ENCODE measurements around the gene COLQ.
A peak's percentile ranks its signal among the peaks of the same experiment; 100 is the strongest.
"Not testable (repeated sequence)": the region's sequence is repeated elsewhere in the genome, so short reads cannot be mapped to it uniquely, and the experiment has no call there.

The COLQ gene

DNA sequence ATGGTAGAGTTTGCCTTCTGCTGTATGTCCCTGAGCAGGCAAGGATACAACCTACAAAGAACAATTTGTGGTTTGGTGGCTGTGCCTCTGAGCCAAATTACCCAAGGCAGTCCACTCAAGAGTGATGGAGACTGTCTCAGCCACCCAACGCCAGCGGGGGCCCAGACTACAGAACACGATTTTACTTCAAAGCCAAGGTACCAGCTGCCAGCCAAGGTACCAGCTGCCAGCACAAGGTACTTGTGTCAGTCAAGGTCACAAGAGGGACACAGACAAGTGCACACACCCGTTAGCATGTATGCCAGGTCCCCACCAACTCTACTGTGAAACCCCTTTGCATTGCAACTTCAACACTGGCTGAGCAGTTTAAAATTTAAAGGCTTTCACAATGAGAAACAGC, 23.5 kb downstream of the COLQ start:
- no peak for DNase-seq (ENCODE audit: insufficient read length, low spot score)
- no peak for FAIRE-seq
- TF ChIP-seq PAX5 (IDR thresholded peaks at IDR 0.05; ENCODE audit: insufficient read depth, low read length, severe bottlenecking) (no peak), TAF1 (IDR thresholded peaks at IDR 0.05; ENCODE audit: low read depth, low read length) (no peak), POLR2AphosphoS5 (IDR thresholded peaks at IDR 0.05; ENCODE audit: low read depth, low read length) (no peak), SPI1 (IDR thresholded peaks at IDR 0.05; ENCODE audit: low read depth, low read length) (no peak), POLR2A (IDR thresholded peaks at IDR 0.05; ENCODE audit: low read depth, low read length) (no peak), POU2F2 (IDR thresholded peaks at IDR 0.05; ENCODE audit: low read depth, low read length) (no peak)

DNA sequence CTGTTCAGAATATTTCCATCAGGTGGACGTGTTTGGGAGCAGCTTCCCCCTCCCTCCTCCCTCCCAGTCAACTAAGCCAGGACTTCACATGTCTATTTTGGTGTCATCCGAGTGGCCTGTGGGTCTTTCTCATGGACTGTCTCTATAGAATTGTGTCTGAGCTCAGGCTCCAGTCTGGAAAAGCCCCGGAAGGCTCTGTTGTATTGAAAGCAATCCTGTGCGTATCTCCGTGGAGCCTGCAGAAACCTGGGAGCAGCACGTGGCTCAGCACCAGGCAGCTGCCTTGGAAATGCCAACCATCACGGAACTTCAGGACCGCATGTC, 25.2 kb downstream of the COLQ start:
- TF ChIP-seq PAX5 (IDR thresholded peaks at IDR 0.05; ENCODE audit: insufficient read depth, low read length, severe bottlenecking) (no peak), SPI1 (IDR thresholded peaks at IDR 0.05; ENCODE audit: low read depth, low read length) (no peak), POLR2AphosphoS5 (IDR thresholded peaks at IDR 0.05; ENCODE audit: low read depth, low read length) (no peak), POU2F2 (IDR thresholded peaks at IDR 0.05; ENCODE audit: low read depth, low read length) (no peak), POLR2A (IDR thresholded peaks at IDR 0.05; ENCODE audit: low read depth, low read length) (no peak), TAF1 (IDR thresholded peaks at IDR 0.05; ENCODE audit: low read depth, low read length) (no peak)
- DNase-seq (ENCODE audit: insufficient read length, low spot score) (no peak), FAIRE-seq (no peak)

DNA sequence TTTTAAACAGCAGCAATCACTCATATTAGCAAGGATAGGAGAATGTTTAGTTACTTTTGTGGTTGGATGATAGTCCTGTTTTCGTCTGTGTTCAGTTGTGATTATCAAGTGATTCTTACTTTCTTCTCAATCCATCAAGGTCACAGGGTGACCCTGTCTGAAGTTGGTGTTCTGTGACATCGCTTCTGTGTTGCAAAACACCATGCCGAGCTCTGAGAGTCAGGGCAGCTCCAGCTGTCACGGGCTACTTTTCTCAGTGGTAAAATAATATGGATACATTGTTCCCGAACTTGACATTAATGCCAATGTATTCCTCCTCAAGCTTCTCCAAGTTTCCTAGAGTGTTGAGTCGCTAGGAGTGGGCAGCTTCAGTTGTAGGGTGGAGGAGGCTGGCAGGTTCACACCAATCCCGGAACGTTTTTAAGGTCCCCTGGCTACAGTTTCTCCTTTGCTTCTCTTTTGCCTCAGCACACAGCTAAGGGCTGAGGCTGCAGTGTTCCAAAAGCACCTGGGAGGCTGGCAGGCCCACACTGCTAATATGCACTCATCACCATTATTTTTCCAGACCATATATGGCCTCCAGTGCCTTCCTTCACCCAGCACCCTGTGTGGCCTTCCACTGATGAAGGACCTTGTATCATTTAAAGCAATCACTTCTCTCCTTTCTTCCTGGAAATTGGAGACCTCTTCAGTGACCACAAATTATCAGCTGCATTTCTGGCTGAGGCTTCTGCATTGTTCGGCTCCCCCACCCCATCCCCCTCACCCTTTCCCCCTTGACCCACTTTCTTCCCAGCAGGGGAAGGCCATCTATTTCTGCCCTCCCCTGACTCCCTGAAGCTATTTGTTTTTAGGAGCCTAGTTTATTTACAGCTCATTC, 25.8 kb downstream of the COLQ start:
- FAIRE-seq (no peak), DNase-seq (ENCODE audit: insufficient read length, low spot score) (no peak)
- TF ChIP-seq SPI1 (IDR thresholded peaks at IDR 0.05; ENCODE audit: low read depth, low read length) (no peak), POLR2A (IDR thresholded peaks at IDR 0.05; ENCODE audit: low read depth, low read length) (no peak), TAF1 (IDR thresholded peaks at IDR 0.05; ENCODE audit: low read depth, low read length) (no peak)

DNA sequence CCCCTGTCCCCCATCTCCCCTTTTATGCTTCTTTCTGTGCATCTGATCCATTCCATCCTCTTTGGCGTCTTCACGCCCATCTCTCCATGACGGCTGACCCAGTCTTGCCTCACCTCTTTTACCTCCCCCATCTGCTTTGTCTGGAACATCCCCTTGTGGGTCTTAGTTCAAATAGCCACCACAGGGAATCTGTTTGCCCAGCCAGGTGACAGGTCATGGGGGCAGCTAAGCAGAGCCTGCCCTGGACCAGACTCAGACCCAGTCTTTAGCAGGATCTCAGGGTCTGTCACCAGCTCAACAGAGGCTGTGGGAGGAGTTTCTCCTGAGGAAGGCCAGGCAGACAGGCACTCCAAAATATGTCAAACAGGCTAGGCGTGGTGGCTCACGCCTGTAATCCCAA, 28.1 kb downstream of the COLQ start:
- no peak for DNase-seq (ENCODE audit: insufficient read length, low spot score)
- TF ChIP-seq SPI1 (IDR thresholded peaks at IDR 0.05; ENCODE audit: low read depth, low read length), result no peak
- TF ChIP-seq POLR2A (IDR thresholded peaks at IDR 0.05; ENCODE audit: low read depth, low read length), result no peak
- no peak for TF ChIP-seq POLR2AphosphoS5 (IDR thresholded peaks at IDR 0.05; ENCODE audit: low read depth, low read length)
- TF ChIP-seq POU2F2 (IDR thresholded peaks at IDR 0.05; ENCODE audit: low read depth, low read length), result no peak
- TF ChIP-seq TAF1 (IDR thresholded peaks at IDR 0.05; ENCODE audit: low read depth, low read length), result no peak
- FAIRE-seq, result no peak

GRCh38 chr3:15492847-15493360, 28.6 kb downstream of the COLQ start:
- DNase-seq (ENCODE audit: insufficient read length, low spot score), result no peak
- TF ChIP-seq PAX5 (IDR thresholded peaks at IDR 0.05; ENCODE audit: insufficient read depth, low read length, severe bottlenecking) (no peak), POLR2A (IDR thresholded peaks at IDR 0.05; ENCODE audit: low read depth, low read length) (no peak), SPI1 (IDR thresholded peaks at IDR 0.05; ENCODE audit: low read depth, low read length) (no peak), POLR2AphosphoS5 (IDR thresholded peaks at IDR 0.05; ENCODE audit: low read depth, low read length) (no peak), POU2F2 (IDR thresholded peaks at IDR 0.05; ENCODE audit: low read depth, low read length) (no peak), TAF1 (IDR thresholded peaks at IDR 0.05; ENCODE audit: low read depth, low read length) (no peak)
- FAIRE-seq, result no peak

DNA sequence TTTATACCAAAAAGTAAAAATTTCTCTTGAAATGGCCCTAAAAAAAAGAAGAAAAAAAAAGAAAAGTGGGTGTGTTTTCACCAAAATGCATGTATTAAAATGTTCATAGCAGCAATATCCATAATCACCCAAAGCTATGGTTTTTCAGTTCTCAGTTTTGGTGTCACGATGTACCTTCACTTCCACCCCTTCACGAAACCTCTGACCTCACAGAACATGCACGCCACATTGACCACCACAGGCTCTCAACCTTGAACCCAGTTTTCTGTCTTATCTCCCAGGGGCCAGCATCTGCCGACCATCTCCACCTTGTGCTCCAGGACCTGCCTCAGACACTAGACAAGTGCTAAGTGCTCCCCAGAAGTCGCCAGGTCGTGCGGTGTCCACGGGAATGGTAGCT, 30.4 kb downstream of the COLQ start:
- FAIRE-seq, result no peak
- TF ChIP-seq SPI1 (IDR thresholded peaks at IDR 0.05; ENCODE audit: low read depth, low read length) (peak; percentile 71), POLR2AphosphoS5 (IDR thresholded peaks at IDR 0.05; ENCODE audit: low read depth, low read length) (no peak), TAF1 (IDR thresholded peaks at IDR 0.05; ENCODE audit: low read depth, low read length) (no peak), PAX5 (IDR thresholded peaks at IDR 0.05; ENCODE audit: insufficient read depth, low read length, severe bottlenecking) (no peak)
- no peak for DNase-seq (ENCODE audit: insufficient read length, low spot score)

- no peak for FAIRE-seq
- no peak for DNase-seq (ENCODE audit: insufficient read length, low spot score)
- TF ChIP-seq TAF1 (IDR thresholded peaks at IDR 0.05; ENCODE audit: low read depth, low read length), result no peak
Measured at GRCh38 chr3:15490158-15490557, 31.3 kb downstream of the COLQ start.

DNA sequence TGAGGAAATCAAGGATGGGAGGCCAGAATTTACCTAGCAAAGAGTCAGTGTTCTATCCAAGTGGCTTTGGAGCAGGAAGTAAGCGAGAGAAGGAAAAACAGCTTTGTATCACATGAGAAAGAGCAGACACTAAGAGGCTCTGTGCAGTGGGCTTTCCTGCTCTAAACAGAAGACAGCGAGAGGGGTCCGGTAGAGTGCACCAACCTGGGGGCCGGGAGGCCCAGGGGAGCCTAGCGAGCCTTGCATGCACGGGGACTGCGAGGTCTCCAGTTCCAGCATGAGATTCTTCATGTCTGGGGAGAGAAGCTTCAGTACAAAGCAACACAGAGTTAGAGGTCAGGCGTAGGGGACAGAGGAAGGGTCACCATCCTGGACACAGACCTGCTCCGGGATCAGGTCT, 33.5 kb downstream of the COLQ start:
- FAIRE-seq (no peak), DNase-seq (ENCODE audit: insufficient read length, low spot score) (no peak)
- TF ChIP-seq PAX5 (IDR thresholded peaks at IDR 0.05; ENCODE audit: insufficient read depth, low read length, severe bottlenecking), result no peak
- TF ChIP-seq TAF1 (IDR thresholded peaks at IDR 0.05; ENCODE audit: low read depth, low read length), result no peak
- no peak for TF ChIP-seq POLR2A (IDR thresholded peaks at IDR 0.05; ENCODE audit: low read depth, low read length)
- TF ChIP-seq SPI1 (IDR thresholded peaks at IDR 0.05; ENCODE audit: low read depth, low read length), result no peak
- no peak for TF ChIP-seq POU2F2 (IDR thresholded peaks at IDR 0.05; ENCODE audit: low read depth, low read length)
- TF ChIP-seq POLR2AphosphoS5 (IDR thresholded peaks at IDR 0.05; ENCODE audit: low read depth, low read length), result no peak

DNA sequence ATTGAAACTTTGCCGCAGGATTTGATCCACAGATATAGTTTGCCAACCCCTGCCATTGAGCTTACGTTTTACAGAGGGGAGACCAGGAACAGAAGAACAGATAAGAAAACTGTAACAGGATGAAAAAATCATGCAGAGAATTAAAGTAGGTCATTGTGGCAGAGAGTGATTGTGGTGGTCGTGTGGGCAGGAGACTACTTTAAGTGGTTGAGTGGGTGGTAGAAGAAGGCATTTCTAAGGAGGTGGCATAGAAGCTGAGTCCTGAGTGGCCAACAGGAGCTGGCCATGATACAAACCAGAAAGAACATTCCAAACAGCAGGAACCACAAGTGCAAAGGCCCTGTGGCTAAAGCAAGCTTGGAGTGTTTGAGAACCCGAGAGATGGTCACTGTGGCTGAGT, 34.5 kb downstream of the COLQ start:
- no peak for FAIRE-seq

GRCh38 chr3:15486020-15486419, 35.5 kb downstream of the COLQ start:
- DNase-seq (ENCODE audit: insufficient read length, low spot score) (no peak), FAIRE-seq (no peak)
- TF ChIP-seq TAF1 (IDR thresholded peaks at IDR 0.05; ENCODE audit: low read depth, low read length) (no peak), SPI1 (IDR thresholded peaks at IDR 0.05; ENCODE audit: low read depth, low read length) (no peak), PAX5 (IDR thresholded peaks at IDR 0.05; ENCODE audit: insufficient read depth, low read length, severe bottlenecking) (no peak), POU2F2 (IDR thresholded peaks at IDR 0.05; ENCODE audit: low read depth, low read length) (no peak), POLR2A (IDR thresholded peaks at IDR 0.05; ENCODE audit: low read depth, low read length) (no peak), POLR2AphosphoS5 (IDR thresholded peaks at IDR 0.05; ENCODE audit: low read depth, low read length) (no peak)

More for the DNA sequence above, 34.5 kb downstream of the COLQ start:
- no peak for TF ChIP-seq PAX5 (IDR thresholded peaks at IDR 0.05; ENCODE audit: insufficient read depth, low read length, severe bottlenecking)
- no peak for TF ChIP-seq POLR2AphosphoS5 (IDR thresholded peaks at IDR 0.05; ENCODE audit: low read depth, low read length)
- no peak for TF ChIP-seq POLR2A (IDR thresholded peaks at IDR 0.05; ENCODE audit: low read depth, low read length)
- no peak for TF ChIP-seq POU2F2 (IDR thresholded peaks at IDR 0.05; ENCODE audit: low read depth, low read length)
- TF ChIP-seq SPI1 (IDR thresholded peaks at IDR 0.05; ENCODE audit: low read depth, low read length), result no peak
- TF ChIP-seq TAF1 (IDR thresholded peaks at IDR 0.05; ENCODE audit: low read depth, low read length), result no peak
- no peak for DNase-seq (ENCODE audit: insufficient read length, low spot score)

- FAIRE-seq; DNase-seq (ENCODE audit: insufficient read length, low spot score): not testable (repeated sequence)
Measured at GRCh38 chr3:15484551-15484950, 37.0 kb downstream of the COLQ start.
